GM18508 (cell line): Measurements from ENCODE around the gene MAML2.
"Not testable (repeated sequence)": the region's sequence is repeated elsewhere in the genome, so short reads cannot be mapped to it uniquely, and the experiment has no call there.

Source experiments
- ATAC-seq: cut with Tn5 transposase; IDR thresholded peaks from one replicate; pipeline ENCODE4 v1.9.1; 2021; ENCODE audit warnings: moderate number of reproducible peaks; ENCODE audit not compliant: insufficient read depth, unreplicated experiment

MAML2 gene

GRCh38 chr11:96299155-96299888 is 43.7 kb downstream of the MAML2 start:
- ATAC-seq: no peak

- ATAC-seq: no peak
Observed at GRCh38 chr11:96295369-96295768, 47.6 kb downstream of the MAML2 start.

- no peak for ATAC-seq
Observed at GRCh38 chr11:96294289-96294688, 48.7 kb downstream of the MAML2 start.

GRCh38 chr11:96293598-96294021 is 49.4 kb downstream of the MAML2 start:
- ATAC-seq: peak; percentile 86

GRCh38 chr11:96293109-96293508 is 49.9 kb downstream of the MAML2 start:
- no peak for ATAC-seq

- no peak for ATAC-seq
Observed at GRCh38 chr11:96292291-96293010, 50.5 kb downstream of the MAML2 start.

- no peak for ATAC-seq
Observed at GRCh38 chr11:96290631-96291030, 52.4 kb downstream of the MAML2 start.

GRCh38 chr11:96290031-96290430 is 53.0 kb downstream of the MAML2 start:
- ATAC-seq: no peak

GRCh38 chr11:96288915-96289314 is 54.1 kb downstream of the MAML2 start:
- ATAC-seq: no peak

GRCh38 chr11:96287822-96288439 is 55.1 kb downstream of the MAML2 start:
- ATAC-seq: no peak

GRCh38 chr11:96285985-96286384 is 57.0 kb downstream of the MAML2 start:
- not testable (repeated sequence) for ATAC-seq

- no peak for ATAC-seq
Observed at GRCh38 chr11:96284917-96285316, 58.1 kb downstream of the MAML2 start.

- ATAC-seq: no peak
Observed at GRCh38 chr11:96284401-96284800, 58.6 kb downstream of the MAML2 start.

GRCh38 chr11:96282625-96283220 is 60.3 kb downstream of the MAML2 start:
- ATAC-seq: no peak

- no peak for ATAC-seq
Observed at GRCh38 chr11:96280444-96280843, 62.6 kb downstream of the MAML2 start.

GRCh38 chr11:96279896-96280290 is 63.1 kb downstream of the MAML2 start:
- no peak for ATAC-seq

- no peak for ATAC-seq
Observed at GRCh38 chr11:96279018-96279895, 63.7 kb downstream of the MAML2 start.

- no peak for ATAC-seq
Observed at GRCh38 chr11:96278039-96278897, 64.7 kb downstream of the MAML2 start.

GRCh38 chr11:96277696-96278038 is 65.3 kb downstream of the MAML2 start:
- no peak for ATAC-seq
